GM18498 (cell line): ENCODE data around the gene CAPZB.

Experiments
- ATAC-seq: cut with Tn5 transposase; IDR thresholded peaks from one replicate; pipeline ENCODE4 v1.9.1; 2021; ENCODE audit warnings: mild to moderate bottlenecking, moderate library complexity; ENCODE audit not compliant: unreplicated experiment

The CAPZB gene

DNA sequence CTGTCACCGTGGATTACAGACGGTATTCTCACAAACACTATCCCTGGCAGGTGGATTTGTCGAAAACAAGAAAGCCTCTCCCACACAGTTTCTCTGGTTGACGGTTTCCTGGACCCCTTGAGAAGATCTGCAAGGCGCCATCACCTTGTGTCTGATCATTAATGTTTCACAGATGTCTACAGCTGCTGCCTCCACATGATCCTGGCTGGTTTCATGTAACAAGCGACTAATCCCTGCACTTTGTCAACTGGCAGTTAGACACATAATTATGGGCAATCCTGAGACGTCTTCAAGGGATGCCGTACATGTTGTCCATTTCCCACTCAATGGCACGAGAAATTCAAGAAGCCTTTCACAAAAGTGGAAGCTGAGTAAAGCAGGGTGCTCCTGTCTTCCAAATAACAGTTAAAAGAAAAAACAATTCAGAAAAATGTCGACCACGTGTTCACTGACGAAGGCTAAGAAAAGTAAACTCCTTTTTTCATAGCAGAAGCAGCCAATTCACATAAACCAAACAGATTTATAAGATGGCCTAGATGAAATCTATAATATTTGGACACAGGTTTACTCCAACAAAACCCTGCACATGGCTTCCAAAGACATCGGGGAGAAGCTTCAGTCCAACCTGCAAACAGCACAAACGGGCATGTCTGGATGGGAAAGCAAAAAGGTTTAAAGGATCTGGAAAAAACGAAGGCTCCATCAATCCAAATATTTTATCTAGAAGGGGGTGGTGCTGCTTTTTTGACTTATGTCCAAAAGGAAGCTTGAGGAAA, 52.2 kb downstream of the CAPZB start:
- ATAC-seq: no peak

DNA sequence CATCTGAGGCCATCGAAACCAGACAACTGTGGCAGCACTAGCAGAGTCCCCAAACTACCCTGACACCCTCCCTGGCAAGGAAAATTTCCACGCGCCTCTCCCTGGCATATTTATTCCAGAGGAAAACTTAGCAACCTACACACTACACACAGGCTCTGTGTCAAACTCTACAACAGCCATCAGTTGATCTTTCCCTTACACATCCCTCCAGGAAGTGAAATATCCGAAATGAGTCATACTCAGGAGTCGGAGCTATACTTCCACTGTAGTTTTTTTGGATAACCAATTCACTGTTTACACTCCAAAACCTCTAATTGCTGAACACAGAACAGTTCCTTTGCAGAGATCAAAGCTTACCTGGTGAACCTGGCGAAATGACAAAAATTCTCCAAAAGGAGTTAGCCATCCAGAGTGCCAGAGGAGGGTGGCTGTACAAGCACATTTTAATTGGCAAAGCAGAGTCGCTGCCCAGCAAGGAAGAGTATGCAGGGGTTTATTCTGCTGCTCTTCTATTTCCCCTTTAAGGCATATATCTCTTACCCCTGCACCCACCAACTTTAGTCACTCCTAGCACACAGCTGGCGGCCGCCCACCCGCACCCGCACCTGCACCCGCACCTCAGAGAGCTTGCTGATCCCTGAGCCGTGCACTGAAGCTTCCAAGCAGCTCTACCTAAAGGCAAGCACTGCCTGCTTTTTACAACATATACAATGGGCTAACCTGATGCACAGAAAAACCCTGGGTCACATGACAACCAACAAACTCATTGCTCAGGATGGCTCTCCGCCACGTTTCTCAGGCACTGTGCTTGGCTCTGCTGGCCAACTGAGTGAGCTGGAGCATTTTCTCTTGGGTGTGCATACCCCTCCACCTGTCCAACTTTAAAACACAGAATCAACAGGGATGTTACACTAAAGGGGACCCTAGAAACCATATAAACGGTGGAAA, 54.9 kb downstream of the CAPZB start:
- no peak for ATAC-seq

DNA sequence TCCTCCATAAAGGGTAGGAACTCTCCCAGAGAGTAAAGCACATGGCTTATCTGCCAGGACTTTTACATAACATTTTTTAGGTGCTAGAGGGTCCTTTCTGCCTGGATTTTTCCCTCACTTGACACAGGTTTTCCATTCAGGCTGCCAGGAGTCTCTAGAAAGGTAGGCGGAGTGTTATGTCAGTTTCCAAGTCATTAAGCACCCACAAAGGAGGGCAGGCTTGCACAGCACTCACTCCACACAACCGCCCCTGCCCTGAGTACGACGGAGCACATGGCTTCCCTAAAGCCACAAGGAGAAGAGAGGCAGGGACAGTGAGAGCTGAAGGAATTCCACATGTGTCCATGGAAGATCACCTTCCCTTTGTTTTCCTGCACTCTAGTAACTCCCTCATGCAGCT, 55.7 kb downstream of the CAPZB start:
- ATAC-seq: no peak

DNA sequence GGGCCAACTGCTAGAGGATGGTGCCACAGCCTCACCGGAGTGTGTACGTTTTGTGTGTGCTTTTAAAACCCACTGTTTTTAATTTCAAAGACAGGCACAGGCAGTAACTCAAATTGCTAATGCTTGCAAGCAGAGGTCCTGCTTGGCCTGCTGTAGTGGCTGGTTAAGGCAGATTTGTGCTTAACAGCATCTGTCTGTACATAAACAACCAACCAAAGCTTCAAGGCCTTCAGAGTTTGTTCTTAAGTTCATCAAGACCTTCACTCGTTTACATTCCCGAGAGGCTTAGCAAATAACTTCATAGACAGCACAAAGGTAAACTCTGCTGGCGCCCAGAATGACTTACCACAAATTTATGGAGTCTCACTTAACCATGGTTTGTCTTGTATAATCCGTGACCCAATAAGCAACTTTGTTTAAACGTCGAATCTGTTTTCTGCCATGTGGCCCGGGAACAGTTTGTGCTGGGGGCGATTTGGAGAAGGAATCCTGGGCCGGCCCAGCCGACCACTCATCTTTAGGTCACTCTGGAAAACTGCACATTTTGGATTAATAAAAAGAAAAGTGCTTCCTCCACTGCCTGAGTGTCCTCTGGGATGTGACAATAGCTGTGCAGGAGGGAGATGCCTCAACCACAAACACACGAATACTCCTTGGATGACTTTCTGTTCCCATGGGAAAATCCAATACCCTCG, 58.1 kb downstream of the CAPZB start:
- no peak for ATAC-seq

DNA sequence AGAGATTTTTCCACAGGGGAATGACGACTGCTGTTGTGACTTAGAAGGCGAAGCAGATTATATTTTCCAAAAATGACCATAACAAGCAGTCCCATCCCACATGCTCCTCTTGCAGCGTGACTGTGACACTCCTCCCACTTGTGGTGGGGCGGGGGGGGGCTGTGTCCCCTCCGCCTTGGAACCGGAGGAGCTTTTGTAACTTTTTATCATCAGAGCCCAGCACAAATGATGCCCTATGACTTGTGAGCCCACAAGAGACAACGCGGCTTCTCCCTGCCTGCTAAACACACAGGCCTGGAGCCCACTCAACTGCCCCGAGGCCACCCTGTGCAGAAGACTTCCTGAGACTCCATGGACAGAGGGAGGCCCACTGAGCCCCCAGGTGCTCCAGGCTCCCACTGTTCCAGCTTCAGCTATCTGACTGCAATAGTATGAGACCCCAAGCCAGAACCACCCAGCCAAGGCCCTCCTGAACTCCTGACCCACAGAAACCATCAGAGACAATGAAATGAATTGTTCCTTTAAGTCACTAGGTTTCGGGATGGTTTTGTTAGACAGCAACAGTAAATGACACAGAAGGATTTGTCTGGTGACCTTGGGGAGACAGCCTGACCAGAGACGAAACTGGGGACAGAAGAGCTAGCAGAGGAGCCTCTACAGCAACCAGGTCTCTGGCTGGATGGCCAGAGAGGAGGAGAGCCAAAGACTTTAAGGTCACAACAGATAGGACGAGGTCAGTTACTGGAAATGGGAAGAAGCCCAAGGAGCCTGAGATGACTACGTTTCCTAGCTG, 58.8 kb downstream of the CAPZB start:
- ATAC-seq: no peak

DNA sequence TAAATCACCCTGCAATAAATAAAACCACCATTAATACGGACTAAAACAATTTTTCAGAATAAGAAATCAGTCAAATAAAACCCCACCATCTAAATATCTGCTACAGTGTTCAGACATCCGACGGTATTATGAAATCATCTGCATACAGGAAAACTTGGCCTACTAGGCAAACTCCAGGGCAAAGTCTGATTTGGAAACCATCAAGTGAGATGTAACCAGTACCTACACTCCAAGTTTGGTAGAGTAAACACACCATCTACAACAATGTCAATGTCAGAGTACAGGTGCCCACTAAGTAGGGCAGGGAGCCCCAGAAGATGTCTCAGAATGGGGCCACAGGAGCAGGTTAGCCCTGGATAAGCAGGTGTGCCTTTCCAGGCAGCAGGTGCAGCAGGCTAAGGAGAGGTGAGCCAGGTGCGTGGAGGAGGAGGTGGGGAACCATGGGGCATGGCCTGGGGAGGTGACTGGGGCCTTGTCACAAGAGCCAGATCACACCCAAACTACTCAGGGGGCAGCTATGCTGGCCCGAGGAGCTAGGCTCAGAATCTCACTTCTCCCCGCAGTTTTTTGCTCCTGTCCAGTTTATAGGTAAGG, 59.6 kb downstream of the CAPZB start:
- no peak for ATAC-seq

DNA sequence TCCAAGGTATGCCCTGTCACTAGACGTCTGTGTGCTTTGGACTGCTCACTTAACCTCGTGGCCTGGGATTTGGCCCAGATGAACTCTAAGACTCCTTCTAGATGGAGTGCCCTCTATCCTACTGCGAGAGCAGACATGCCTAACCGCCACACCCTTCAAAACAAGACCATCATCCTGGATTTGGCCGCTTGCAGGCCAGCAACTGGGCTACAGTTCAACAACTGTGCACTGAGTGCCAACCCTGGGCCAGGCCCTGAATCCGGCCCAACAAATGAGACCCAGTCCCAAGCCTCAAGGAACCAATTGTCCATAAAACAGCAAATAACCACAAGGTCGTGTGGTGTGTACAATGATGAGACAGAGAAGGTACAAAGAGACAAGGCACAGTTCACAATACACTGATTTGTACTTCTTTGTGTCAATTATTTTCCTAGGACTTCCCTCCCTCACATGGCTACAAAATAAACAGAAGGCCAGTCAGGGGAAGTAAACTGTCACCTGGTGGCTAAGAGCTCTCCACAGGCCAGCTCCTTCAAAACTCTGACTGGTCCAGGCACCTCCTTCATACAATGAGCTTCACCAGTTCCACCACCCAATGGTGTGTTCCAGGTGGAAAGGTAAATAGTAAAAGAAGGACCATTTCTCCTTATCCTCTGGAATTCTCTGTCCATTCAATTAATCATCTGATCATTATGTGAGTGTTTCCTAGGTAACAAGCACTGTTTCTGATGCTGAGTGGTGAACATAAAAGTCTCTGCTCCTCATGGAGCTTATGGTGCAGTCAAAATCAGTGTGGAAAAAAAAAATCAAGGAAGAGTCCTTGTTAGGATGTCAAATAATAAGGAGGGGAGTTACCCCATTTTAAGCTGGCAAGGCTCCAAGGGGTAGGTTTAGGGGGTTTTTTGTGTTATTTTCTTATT, 60.4 kb downstream of the CAPZB start:
- no peak for ATAC-seq

DNA sequence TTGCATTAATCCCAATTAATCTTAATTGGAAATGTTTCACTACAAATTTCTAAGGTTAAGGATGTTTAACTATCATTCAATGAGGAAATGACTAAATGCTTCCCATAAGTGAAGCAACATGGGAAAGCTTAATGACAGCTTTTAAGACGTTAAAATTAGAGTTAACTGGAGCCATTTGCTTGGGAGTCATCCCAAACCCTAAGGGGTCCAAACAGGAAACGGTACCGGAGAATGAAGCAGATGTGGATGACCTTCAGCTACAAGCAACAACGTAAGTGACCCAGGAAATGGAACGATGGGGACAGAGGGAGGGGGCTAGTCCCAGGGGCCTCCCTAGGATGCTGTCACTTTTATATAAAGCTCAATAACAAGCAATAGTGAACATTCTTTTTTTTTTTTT, 62.2 kb downstream of the CAPZB start:
- ATAC-seq: no peak

DNA sequence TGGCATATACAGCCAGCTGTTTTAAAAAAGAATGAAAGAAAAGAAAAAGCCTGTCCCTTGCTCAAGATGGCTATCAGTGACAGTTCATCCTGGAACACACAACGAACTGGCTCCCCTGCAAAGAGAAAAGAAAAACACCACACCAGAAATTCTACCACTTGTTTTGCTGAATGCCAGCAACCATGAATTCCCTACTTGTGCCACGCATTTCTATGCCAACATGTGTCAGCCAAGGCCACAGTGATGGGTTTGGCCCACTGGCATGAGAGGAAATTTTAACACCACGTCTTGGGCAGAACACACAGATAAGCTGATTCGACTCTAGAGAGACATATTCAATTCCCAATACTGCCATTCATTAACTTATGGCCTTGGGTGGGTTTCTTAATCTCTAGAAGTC, 64.0 kb downstream of the CAPZB start:
- no peak for ATAC-seq

DNA sequence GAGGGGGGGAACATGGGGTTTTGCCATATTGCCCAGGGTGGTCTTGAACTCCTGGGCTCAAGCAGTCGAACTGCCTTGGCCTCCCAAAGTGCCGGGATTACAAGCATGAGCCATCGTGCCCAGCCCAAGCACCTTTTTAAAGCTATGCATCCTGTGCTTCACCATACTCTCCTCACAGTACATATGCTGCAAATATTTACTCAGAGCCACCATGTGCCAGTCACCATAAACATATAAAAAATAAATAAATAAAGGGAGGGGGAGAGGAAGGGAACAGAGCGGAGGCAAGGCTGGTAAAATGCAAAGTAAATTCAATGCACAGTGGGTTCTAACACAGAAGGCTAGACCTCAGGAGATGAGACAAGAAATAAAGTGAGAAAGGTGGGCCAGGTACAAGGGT, 64.7 kb downstream of the CAPZB start:
- no peak for ATAC-seq

DNA sequence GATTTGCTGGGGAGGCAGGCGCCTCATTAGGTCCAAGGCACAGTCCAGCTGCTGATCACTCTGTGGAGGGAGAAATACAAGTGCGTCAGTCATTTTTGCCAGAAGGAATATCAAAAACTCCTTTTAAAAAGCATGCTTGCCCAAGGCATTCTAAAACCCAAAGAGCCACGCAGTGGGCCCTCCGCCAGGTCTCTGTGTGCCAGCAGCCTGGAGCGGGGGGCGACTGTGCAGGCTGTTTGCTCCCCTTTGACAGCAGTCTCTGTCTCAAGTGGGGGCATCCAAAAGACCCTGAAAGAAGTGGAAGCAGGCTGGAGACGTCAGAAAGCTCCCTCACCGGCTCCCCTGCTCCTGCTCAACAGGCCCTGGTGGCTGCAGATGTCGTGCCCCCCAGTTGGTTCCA, 65.6 kb downstream of the CAPZB start:
- ATAC-seq: no peak

DNA sequence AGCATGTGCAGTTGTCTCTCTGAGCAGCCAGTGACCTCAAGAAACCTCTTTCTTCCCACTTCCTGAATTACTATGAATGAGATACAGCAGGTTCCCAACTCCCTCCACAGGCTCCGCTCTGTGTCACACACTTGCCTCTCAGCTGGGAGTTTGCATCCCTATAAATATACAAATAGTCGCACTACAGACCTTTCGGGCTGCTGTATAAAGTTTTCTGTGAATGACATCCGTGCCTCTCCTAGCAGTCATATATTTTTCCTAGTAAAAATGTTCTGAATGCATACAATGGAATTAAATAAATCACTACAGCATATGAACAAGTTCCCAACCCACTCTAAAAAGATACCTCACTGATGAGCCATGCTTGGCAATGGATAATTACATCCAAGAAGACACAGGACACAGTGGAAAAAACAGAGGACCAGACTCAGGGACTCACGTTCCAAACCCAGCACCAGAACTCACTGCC, 66.8 kb downstream of the CAPZB start:
- ATAC-seq: no peak

DNA sequence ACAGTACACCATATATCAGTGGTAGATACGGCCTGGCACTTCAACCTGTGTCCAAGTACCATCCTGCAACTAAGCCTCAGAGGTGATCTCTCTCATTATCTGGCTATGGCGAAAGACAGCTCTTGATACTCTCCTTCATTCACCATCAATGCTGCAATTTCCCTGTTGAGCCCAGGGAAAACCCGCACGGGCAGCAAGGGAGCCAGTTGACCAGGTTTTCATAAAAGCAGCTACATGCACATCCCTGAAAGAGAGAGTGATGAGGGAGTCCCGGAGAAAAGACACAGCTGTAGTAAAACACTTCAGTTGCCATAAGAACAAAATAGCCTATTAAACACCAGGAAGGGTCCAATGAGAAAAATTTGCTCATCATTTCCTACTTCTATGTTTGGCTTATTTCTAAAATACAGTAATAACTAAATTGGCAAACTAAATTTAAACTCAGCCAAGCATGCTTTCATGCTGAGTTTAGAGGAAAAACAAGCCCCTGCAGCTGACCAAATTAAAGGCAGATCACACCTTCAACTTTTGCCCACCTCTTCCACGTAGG, 68.3 kb downstream of the CAPZB start:
- no peak for ATAC-seq

DNA sequence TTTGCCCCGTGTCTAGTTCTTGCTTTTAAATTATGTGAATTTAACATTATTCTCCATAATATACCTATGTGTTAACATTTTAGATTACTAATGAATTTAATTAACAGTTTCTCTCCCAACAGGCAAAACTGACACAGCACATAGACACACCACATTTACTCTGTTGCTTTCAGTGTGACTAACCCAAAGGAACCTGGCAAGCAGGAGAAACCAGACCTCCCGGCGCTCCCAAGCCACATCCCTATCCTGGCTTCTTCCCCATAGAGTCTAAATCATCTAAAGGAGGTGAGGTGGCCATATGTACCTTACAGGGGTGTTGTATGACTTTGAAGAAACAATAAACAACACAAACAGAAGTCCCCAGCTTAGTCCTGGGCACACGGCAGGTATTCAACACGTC, 69.2 kb downstream of the CAPZB start:
- no peak for ATAC-seq

DNA sequence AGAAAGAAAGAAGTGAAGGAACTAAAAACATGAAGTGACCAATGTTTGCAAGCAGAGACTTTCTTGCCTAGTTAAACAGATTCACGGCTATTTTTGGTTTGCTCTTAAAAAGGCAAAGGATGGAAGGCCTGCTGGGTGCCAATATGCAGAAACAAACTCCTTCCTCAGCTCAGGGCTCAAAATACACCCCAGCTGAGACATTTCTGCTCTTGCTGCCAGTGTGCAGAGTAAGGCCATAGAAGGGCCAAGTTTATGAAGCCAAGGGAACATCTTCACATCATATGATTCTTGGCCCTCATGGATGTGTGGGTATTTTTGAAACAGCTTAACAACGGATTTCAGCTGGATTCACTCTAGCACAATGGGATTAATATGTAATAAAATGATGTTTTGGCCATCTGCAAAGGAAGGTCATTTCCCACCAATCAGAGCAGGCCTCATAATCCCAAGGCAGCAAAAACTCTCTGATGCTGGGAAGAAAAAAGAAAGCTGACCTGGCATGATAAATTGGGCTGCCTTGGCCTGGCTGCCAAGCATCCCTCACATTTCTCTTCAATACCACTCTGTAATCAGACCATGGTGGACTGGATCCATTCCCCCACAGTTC, 70.7 kb downstream of the CAPZB start:
- ATAC-seq: no peak

DNA sequence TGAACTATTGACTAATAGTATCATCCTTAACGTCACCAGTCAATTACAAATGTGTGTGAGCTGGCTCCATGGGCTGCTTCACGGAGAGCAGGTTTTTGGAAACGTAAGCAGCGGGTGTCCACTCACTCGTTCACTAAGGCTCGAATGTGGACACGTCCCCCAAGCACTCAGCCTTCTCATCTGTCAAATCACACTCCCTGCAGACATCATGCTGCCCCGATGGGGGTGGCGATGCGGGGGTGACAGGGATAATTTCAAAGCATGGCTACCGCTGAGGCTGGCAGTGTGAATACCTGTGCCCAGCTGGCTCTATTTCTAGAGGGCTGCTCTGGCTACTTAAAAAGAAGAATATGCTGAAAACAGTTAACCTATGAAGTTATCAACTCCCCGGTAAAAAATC, 71.3 kb downstream of the CAPZB start:
- ATAC-seq: no peak

DNA sequence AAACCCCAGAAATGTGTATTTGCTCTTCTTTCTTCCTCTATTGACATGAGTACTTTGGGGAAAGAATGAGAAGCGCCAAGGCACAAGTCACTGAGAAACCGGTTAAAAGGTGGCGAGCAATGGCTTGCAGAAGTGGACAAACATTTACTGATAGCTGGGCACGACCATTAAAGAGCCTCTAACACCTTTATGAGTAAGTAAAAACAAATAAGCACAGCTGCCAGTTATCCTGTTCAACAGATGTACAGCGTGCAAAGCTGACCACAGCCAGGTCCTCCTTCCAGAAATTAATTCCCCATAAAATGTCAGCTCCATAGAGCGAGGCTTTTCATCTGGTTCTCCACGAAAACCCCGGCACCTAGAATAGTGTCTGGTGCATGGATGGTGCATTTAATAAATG, 72.7 kb downstream of the CAPZB start:
- no peak for ATAC-seq

DNA sequence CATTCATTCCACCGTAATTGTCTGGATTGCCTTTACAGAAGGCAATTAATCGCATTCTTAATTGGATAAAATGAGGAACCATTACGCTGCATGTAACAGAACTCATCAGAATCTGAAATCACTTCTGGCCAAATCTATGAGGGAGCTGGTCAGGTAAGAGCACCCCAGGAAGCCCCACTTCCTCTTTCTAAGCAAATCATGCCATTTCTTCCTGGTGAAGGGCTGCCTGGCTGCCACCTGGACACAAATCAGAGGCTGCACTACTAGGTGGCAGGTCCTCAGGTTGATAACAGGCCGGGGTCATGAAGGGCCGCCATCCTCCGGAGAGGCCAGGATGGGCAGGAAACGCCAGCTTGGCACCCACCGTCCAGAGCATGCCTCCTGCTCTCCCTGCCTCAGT, 73.7 kb downstream of the CAPZB start:
- peak; percentile 50 for ATAC-seq
